Ishikawa (cell line): Measurements from ENCODE around the gene USP32.

Experiments
- CEBPB ChIP-seq: IDR thresholded peaks from 2 replicates; pipeline ENCODE4 v1.6.1; 2012
- CREB1 ChIP-seq: IDR thresholded peaks from 2 replicates; pipeline ENCODE4 v1.6.1; 2012; ENCODE audit warnings: low read depth
- EGR1 ChIP-seq: IDR thresholded peaks from 2 replicates; pipeline ENCODE4 v1.6.1; 2012
- EP300 ChIP-seq: IDR thresholded peaks from 2 replicates; pipeline ENCODE4 v1.6.1; 2012; ENCODE audit warnings: borderline replicate concordance
- FOXM1 ChIP-seq: IDR thresholded peaks from 2 replicates; pipeline ENCODE4 v1.6.1; 2012; ENCODE audit warnings: low read depth, borderline replicate concordance
- MAX ChIP-seq: IDR thresholded peaks from 2 replicates; pipeline ENCODE4 v1.6.1; 2012
- RAD21 ChIP-seq: IDR thresholded peaks from 2 replicates; pipeline ENCODE4 v1.6.1; 2012; ENCODE audit warnings: low read depth
- REST ChIP-seq: IDR thresholded peaks from 2 replicates; pipeline ENCODE4 v1.6.1; 2012; ENCODE audit warnings: low read depth, mild to moderate bottlenecking
- TAF1 ChIP-seq: IDR thresholded peaks from 2 replicates; pipeline ENCODE4 v1.6.1; 2012; ENCODE audit warnings: low read depth, mild to moderate bottlenecking
- TCF12 ChIP-seq: IDR thresholded peaks from 2 replicates; pipeline ENCODE4 v1.6.1; 2012; ENCODE audit warnings: low read depth
- TEAD4 ChIP-seq: IDR thresholded peaks from 2 replicates; pipeline ENCODE4 v1.6.1; 2012

DNA sequence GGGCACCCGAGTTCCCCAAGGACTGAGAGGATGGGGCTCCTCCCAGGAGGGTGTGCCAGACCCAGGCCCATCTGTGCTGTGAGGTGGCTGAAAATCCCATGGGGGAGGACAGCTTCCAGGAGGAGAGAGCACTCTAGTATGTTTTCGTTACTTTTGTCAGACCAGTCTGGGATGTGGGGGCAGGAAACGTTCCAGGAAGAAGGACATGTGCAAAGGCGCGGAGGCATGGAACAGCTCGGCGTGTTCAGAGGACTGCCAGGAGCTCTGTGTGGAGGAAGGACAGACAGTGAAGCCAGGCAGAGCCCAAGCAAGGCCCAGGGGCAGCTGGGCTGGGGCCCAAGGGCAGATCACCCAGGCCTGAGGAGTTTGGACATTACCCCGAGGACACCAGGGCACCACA lies 235.2 kb downstream of the USP32 start:
- TF ChIP-seq TCF12 (no peak), TEAD4 (no peak), EGR1 (no peak), CREB1 (no peak), MAX (no peak), CEBPB (no peak), FOXM1 (no peak), TAF1 (no peak), EP300 (no peak), REST (no peak), RAD21 (no peak)
